Peyer's patch (tissue), 4 donors: ENCODE data around the gene MTFMT.
"Not testable (repeated sequence)": the region's sequence is repeated elsewhere in the genome, so short reads cannot be mapped to it uniquely, and the experiment has no call there.

Experiments
- POLR2A ChIP-seq, 2 donors: fragments of 450-650 bp; IDR thresholded peaks; one replicate each; pipeline ENCODE4 v1.5.1; 2017; ENCODE audit warnings: antibody characterized with exemption in 2 of 2, mild to moderate bottlenecking in 2 of 2, moderate library complexity in 2 of 2
- TF ChIP-seq, protein P1 (sequence below), 6 experiments: fragments of 450-650 bp in 4 of 6; fragments of 200-600 bp in 2 of 6; sonication (generic) in 1 of 6; IDR thresholded peaks; one replicate each; pipeline ENCODE4 v1.5.1; 2017 to 2019; ENCODE audit warnings: antibody characterized with exemption in 6 of 6, mild to moderate bottlenecking in 3 of 6, moderate library complexity in 1 of 6

DNA sequence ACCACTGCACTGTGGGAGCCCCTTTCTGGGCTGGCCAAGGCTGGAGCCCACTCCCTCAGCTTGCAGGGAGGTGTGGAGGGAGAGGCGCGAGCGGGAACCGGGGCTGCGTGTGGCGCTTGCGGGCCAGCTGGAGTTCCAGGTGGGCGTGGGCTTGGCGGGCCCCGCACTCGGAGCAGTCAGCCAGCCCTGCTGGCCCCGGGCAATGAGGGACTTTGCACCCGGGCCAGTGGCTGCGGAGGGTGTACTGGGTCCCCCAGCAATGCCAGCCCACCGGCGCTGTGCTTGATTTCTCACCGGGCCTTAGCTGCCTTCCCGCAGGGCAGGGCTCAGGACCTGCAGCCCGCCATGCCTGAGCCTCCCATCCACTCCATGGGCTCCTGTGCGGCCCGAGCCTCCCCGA lies 45.5 kb upstream of the MTFMT start:
- not testable (repeated sequence) for TF ChIP-seq POLR2A (IDR thresholded peaks at IDR 0.05)
- TF ChIP-seq, protein P1, sequence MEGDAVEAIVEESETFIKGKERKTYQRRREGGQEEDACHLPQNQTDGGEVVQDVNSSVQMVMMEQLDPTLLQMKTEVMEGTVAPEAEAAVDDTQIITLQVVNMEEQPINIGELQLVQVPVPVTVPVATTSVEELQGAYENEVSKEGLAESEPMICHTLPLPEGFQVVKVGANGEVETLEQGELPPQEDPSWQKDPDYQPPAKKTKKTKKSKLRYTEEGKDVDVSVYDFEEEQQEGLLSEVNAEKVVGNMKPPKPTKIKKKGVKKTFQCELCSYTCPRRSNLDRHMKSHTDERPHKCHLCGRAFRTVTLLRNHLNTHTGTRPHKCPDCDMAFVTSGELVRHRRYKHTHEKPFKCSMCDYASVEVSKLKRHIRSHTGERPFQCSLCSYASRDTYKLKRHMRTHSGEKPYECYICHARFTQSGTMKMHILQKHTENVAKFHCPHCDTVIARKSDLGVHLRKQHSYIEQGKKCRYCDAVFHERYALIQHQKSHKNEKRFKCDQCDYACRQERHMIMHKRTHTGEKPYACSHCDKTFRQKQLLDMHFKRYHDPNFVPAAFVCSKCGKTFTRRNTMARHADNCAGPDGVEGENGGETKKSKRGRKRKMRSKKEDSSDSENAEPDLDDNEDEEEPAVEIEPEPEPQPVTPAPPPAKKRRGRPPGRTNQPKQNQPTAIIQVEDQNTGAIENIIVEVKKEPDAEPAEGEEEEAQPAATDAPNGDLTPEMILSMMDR (IDR thresholded peaks at IDR 0.05): not testable (repeated sequence)
